ENCODE results near the gene TMEM176B. TPM values are rescaled to one million over a fixed set of nuclear protein-coding genes. Genes with fewer than 3 reads are reported as not detected.

The TMEM176B gene
- total RNA-seq, 2 experiments from 2014 or later = not detected

- Histone ChIP-seq H3K27ac (ENCODE audit: low read depth in 1 of 2, low read length in 2 of 2) (no peak overlapping the region), H3K4me1 (ENCODE audit: insufficient read depth, low read length) (no peaks in the 10 kb centered on the region), H3K4me3 (ENCODE audit: low read length) (no peak overlapping the region), H3K36me3 (ENCODE audit: insufficient read depth, low read length) (no peaks in the 10 kb centered on the region), H3K27me3 (ENCODE audit: control insufficient read depth in 1 of 2, insufficient read depth in 2 of 2, low read length in 2 of 2) (peaks cover 10 to 17% of the 10 kb centered on the region in 2 experiments), H3K9me3 (ENCODE audit: control insufficient read depth in 1 of 2, insufficient read depth in 1 of 2, low read length in 2 of 2) (peaks cover 0 to 5% of the 10 kb centered on the region in 2 experiments)
- intact Hi-C loops (cut with DNase I, micrococcal nuclease) = no loop called here
- H3K4me3 Mint-ChIP-seq = no peak overlapping the region
- ChIA-PET POLR2A (no interaction called here), CTCF (no interaction called here)
- ATAC-seq (ENCODE audit: poor library complexity) (no peak), DNase-seq (no peak)
- no peak for TF ChIP-seq CTCF (IDR thresholded peaks at IDR 0.05)
- H3K27ac Mint-ChIP-seq = no peak overlapping the region
- H3K36me3 Mint-ChIP-seq (ENCODE audit: low read depth) = no peaks in the 10 kb centered on the region
- no peaks in the 10 kb centered on the region for H3K4me1 Mint-ChIP-seq (ENCODE audit: low read depth)
- no peaks in the 10 kb centered on the region for H3K9me3 Mint-ChIP-seq
- peaks cover 44% of the 10 kb centered on the region for H3K27me3 Mint-ChIP-seq
Observed at GRCh38 chr7:150828384-150828783, 28.2 kb upstream of the TMEM176B start.

GRCh38 chr7:150826061-150826849, 26.1 kb upstream of the TMEM176B start:
- Histone ChIP-seq H3K36me3 (ENCODE audit: insufficient read depth, low read length) (no peaks in the 10 kb centered on the region), H3K4me3 (ENCODE audit: low read length) (no peak overlapping the region), H3K27me3 (ENCODE audit: control insufficient read depth in 1 of 2, insufficient read depth in 2 of 2, low read length in 2 of 2) (peaks cover 4 to 9% of the 10 kb centered on the region in 2 experiments), H3K9me3 (ENCODE audit: control insufficient read depth in 1 of 2, insufficient read depth in 1 of 2, low read length in 2 of 2) (peaks cover 4 to 7% of the 10 kb centered on the region in 2 experiments), H3K4me1 (ENCODE audit: insufficient read depth, low read length) (no peaks in the 10 kb centered on the region), H3K27ac (ENCODE audit: low read depth in 1 of 2, low read length in 2 of 2) (no peak overlapping the region)
- H3K27me3 Mint-ChIP-seq = peaks cover 40% of the 10 kb centered on the region
- H3K9me3 Mint-ChIP-seq = no peaks in the 10 kb centered on the region
- no peaks in the 10 kb centered on the region for H3K36me3 Mint-ChIP-seq (ENCODE audit: low read depth)
- H3K4me1 Mint-ChIP-seq (ENCODE audit: low read depth) = no peaks in the 10 kb centered on the region
- ATAC-seq (ENCODE audit: poor library complexity) (no peak), DNase-seq (no peak)
- no peak overlapping the region for H3K4me3 Mint-ChIP-seq
- POLR2A ChIA-PET = no interaction called here
- H3K27ac Mint-ChIP-seq = no peak overlapping the region
- TF ChIP-seq CTCF (IDR thresholded peaks at IDR 0.05) = no peak
- CTCF ChIA-PET = no interaction called here
- intact Hi-C loops (cut with DNase I, micrococcal nuclease) = no loop called here

GRCh38 chr7:150824379-150825177, 24.4 kb upstream of the TMEM176B start:
- H3K4me3 Mint-ChIP-seq = no peak overlapping the region
- POLR2A ChIA-PET = no interaction called here
- H3K9me3 Mint-ChIP-seq = no peaks in the 10 kb centered on the region
- no peak for DNase-seq
- ATAC-seq (ENCODE audit: poor library complexity) = no peak
- H3K27me3 Mint-ChIP-seq = peaks cover 26% of the 10 kb centered on the region
- no peaks in the 10 kb centered on the region for H3K36me3 Mint-ChIP-seq (ENCODE audit: low read depth)
- Histone ChIP-seq H3K4me3 (ENCODE audit: low read length) (no peak overlapping the region), H3K4me1 (ENCODE audit: insufficient read depth, low read length) (no peaks in the 10 kb centered on the region), H3K36me3 (ENCODE audit: insufficient read depth, low read length) (no peaks in the 10 kb centered on the region), H3K9me3 (ENCODE audit: control insufficient read depth in 1 of 2, insufficient read depth in 1 of 2, low read length in 2 of 2) (peaks cover 4 to 13% of the 10 kb centered on the region in 2 experiments), H3K27me3 (ENCODE audit: control insufficient read depth in 1 of 2, insufficient read depth in 2 of 2, low read length in 2 of 2) (peaks cover 0 to 5% of the 10 kb centered on the region in 2 experiments), H3K27ac (ENCODE audit: low read depth in 1 of 2, low read length in 2 of 2) (no peak overlapping the region)
- H3K4me1 Mint-ChIP-seq (ENCODE audit: low read depth) = no peaks in the 10 kb centered on the region
- no peak for TF ChIP-seq CTCF (IDR thresholded peaks at IDR 0.05)
- intact Hi-C loops (cut with DNase I, micrococcal nuclease) = no loop called here
- no peak overlapping the region for H3K27ac Mint-ChIP-seq
- CTCF ChIA-PET = no interaction called here
